Limb (tissue), 2 donors: ENCODE data around the gene DIDO1.

Experiments
- DNase-seq, 2 donors: peaks; one replicate each; pipeline ENCODE4 v3.0.0-alpha.2; 2016; ENCODE audit errors: extremely low spot score in 2 of 2

Gene DIDO1

GRCh38 chr20:62911701-62912280 lies 14.5 kb downstream of the DIDO1 start:
- DNase-seq: no peak

- no peak for DNase-seq
Observed at GRCh38 chr20:62910777-62911497, 15.4 kb downstream of the DIDO1 start.

- no peak for DNase-seq
Observed at GRCh38 chr20:62910217-62910766, 16.0 kb downstream of the DIDO1 start.

GRCh38 chr20:62908971-62909791 lies 17.1 kb downstream of the DIDO1 start:
- no peak for DNase-seq

GRCh38 chr20:62907384-62908317 lies 18.7 kb downstream of the DIDO1 start:
- DNase-seq: no peak

GRCh38 chr20:62906647-62907375 lies 19.5 kb downstream of the DIDO1 start:
- no peak for DNase-seq

GRCh38 chr20:62906209-62906608 lies 20.1 kb downstream of the DIDO1 start:
- DNase-seq: no peak

- DNase-seq: no peak
Observed at GRCh38 chr20:62905536-62906117, 20.7 kb downstream of the DIDO1 start.

- no peak for DNase-seq
Observed at GRCh38 chr20:62902926-62903615, 23.2 kb downstream of the DIDO1 start.

- DNase-seq: no peak
Observed at GRCh38 chr20:62901891-62902290, 24.4 kb downstream of the DIDO1 start.

- no peak for DNase-seq
Observed at GRCh38 chr20:62900692-62901584, 25.4 kb downstream of the DIDO1 start.

- peak; percentile 64 to 85 for DNase-seq
Observed at GRCh38 chr20:62900052-62900691, 26.1 kb downstream of the DIDO1 start.

- no peak for DNase-seq
Observed at GRCh38 chr20:62899633-62900051, 26.7 kb downstream of the DIDO1 start.

GRCh38 chr20:62898970-62899632 lies 27.2 kb downstream of the DIDO1 start:
- no peak for DNase-seq

- no peak for DNase-seq
Observed at GRCh38 chr20:62898093-62898964, 28.0 kb downstream of the DIDO1 start.

- DNase-seq: no peak
Observed at GRCh38 chr20:62897666-62898065, 28.6 kb downstream of the DIDO1 start.
